ENCODE results near the gene GRID1. TPM values are rescaled to one million over a fixed set of nuclear protein-coding genes. Genes with fewer than 3 reads are reported as not detected.

The GRID1 gene
- total RNA-seq, 1 donor from 2014 or later = 9.2 TPM

GRCh38 chr10:85926136-85926535 is 440.5 kb downstream of the GRID1 start:
- H3K9me3 Mint-ChIP-seq = no peaks in the 10 kb centered on the region
- no peaks in the 10 kb centered on the region for H3K4me1 Mint-ChIP-seq (ENCODE audit: unreplicated experiment)
- no peak for DNase-seq (ENCODE audit: extremely low spot score, unreplicated experiment)
- H3K27ac Mint-ChIP-seq = no peak overlapping the region
- H3K4me3 Mint-ChIP-seq = no peak overlapping the region
- H3K27me3 Mint-ChIP-seq = no peaks in the 10 kb centered on the region
- no peaks in the 10 kb centered on the region for H3K36me3 Mint-ChIP-seq
- TF ChIP-seq CTCF (conservative IDR thresholded peaks at IDR 0.05) = no peak

DNA sequence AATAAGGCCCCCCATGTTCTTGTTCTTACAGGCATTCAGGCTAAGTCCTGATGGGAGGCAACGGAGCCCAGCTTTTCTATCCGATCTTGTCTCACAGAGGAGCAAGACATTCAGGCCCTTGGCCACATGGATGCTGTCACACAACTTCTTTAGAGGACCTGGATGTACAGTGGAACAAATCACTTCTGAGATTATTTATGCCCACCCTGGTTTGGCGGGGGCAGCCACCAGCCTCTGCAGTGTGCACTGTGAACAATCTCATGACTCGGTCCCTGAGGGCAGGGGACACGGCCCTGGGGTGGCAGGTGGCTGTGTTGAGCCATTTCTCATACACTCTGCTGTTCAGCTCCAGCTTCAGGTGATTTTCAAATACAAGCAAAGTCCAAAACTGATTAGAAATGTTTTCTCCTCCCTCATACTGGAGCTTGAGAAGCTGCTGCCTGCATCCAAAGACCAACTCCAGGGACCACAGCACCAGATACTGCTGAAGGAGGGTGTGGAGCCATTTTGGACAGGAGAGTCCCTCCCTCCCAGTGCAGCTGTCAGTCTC is 441.3 kb downstream of the GRID1 start:
- Mint-ChIP-seq H3K36me3 (no peaks in the 10 kb centered on the region), H3K27ac (no peak overlapping the region), H3K4me1 (ENCODE audit: unreplicated experiment) (peaks cover 2% of the 10 kb centered on the region), H3K9me3 (no peaks in the 10 kb centered on the region), H3K27me3 (no peaks in the 10 kb centered on the region), H3K4me3 (no peak overlapping the region)
- no peak for DNase-seq (ENCODE audit: extremely low spot score, unreplicated experiment)
- no peak for TF ChIP-seq CTCF (conservative IDR thresholded peaks at IDR 0.05)

DNA sequence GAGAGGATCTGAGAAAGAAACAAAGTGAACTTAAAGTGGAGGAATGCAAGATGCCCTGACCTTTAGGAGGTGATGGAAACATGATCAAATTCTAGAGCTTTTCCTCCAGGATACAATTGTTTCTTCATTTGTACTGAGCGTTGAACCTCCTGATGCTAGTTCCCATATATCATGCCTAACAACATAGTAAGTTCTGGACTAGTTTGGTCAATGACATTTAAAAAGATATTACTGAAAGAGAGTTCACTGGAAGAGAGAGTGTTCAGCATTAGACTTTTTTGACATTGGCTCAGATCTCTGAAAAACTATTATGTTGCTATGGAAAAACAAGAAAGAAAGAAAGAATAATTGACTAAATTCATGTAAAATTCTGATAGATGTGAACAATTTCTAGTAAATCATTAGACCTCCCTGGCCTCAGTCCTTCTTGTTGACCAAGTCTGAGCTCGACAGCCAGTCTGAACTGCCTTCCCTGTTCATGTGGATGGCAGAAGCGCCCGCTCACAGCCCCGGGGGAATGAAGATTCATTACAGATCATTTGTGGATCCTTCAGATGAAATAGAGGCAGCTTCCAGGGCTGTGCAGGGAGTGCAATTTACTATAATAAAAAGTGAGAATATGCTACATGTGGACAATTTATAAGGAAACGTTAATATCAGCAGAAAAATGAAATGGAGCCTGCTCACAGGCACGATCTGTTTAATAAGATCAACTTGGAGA is 442.1 kb downstream of the GRID1 start:
- no peak overlapping the region for H3K27ac Mint-ChIP-seq
- peaks cover 5% of the 10 kb centered on the region for H3K4me1 Mint-ChIP-seq (ENCODE audit: unreplicated experiment)
- TF ChIP-seq CTCF (conservative IDR thresholded peaks at IDR 0.05) = no peak
- H3K36me3 Mint-ChIP-seq = no peaks in the 10 kb centered on the region
- no peak overlapping the region for H3K4me3 Mint-ChIP-seq
- no peak for DNase-seq (ENCODE audit: extremely low spot score, unreplicated experiment)
- H3K9me3 Mint-ChIP-seq = no peaks in the 10 kb centered on the region
- H3K27me3 Mint-ChIP-seq = peaks cover 1% of the 10 kb centered on the region

DNA sequence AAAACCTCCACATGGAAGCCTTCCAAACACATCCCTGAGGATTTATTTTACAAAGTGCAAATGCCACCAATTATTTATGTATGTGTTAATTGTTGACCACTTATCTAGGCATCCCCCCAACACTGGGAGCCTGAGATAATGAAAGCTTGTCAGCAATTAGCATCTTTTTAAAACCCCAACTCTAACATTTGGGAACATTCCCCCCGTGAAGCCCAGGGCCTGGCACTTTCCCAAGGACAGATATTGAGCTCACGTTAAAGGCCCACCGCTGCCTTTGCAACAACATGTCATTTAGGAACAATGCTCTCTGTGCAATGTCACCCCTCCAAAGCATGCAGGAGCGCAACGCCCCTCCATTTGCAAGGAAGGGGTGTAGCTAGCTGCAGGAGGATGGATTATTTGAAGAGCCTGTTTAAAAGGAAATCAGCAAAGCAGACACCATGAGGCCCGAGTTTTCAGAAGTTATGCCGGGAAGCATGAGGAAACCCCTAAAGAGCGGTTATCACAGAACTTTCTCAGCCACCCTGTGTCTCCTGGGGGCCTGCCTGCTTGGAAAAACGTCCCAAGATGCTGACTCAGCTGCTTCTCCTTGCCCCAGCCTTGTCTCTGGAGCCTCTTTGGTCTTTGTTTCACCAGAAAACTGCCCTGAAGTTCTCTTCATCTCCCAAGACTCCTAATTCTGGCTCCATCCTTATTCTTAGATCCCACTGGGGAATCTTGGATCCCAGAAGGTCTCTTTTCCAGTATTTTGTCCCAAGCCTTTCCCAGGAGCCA is 444.1 kb downstream of the GRID1 start:
- H3K27me3 Mint-ChIP-seq = peaks cover 7% of the 10 kb centered on the region
- no peaks in the 10 kb centered on the region for H3K36me3 Mint-ChIP-seq
- no peak overlapping the region for H3K4me3 Mint-ChIP-seq
- H3K4me1 Mint-ChIP-seq (ENCODE audit: unreplicated experiment) = peaks cover 5% of the 10 kb centered on the region
- no peak overlapping the region for H3K27ac Mint-ChIP-seq
- TF ChIP-seq CTCF (conservative IDR thresholded peaks at IDR 0.05) = no peak
- no peaks in the 10 kb centered on the region for H3K9me3 Mint-ChIP-seq
- DNase-seq (ENCODE audit: extremely low spot score, unreplicated experiment) = no peak

GRCh38 chr10:85921789-85922188 is 444.8 kb downstream of the GRID1 start:
- no peak for DNase-seq (ENCODE audit: extremely low spot score, unreplicated experiment)
- Mint-ChIP-seq H3K27ac (no peak overlapping the region), H3K4me3 (no peak overlapping the region), H3K36me3 (no peaks in the 10 kb centered on the region), H3K9me3 (no peaks in the 10 kb centered on the region), H3K27me3 (peaks cover 12% of the 10 kb centered on the region), H3K4me1 (ENCODE audit: unreplicated experiment) (peaks cover 9% of the 10 kb centered on the region)
- no peak for TF ChIP-seq CTCF (conservative IDR thresholded peaks at IDR 0.05)

Data from type B pancreatic cell (in vitro differentiated cells).